Ascending aorta (tissue), 2 donors: Measurements from ENCODE around the gene VTN. TPM values are rescaled to one million over a fixed set of nuclear protein-coding genes. Genes with fewer than 3 reads are reported as not detected.

Source experiments
- DNase-seq, 2 donors: peaks; one replicate each; pipeline ENCODE4 v3.0.0-alpha.2; 2019; ENCODE audit warnings: low spot score in 2 of 2
- H3K27ac ChIP-seq, 2 donors: fragments of 200-600 bp; sonication (generic); one replicate each; pipeline ENCODE4 v1.5.1; 2016 to 2017; ENCODE audit warnings: mild to moderate bottlenecking in 1 of 2
- H3K27me3 ChIP-seq: fragments of 200-600 bp; sonication (generic); one replicate; pipeline ENCODE4 v1.5.1; 2017
- H3K36me3 ChIP-seq, 2 donors: fragments of 200-600 bp; sonication (generic); one replicate each; pipeline ENCODE4 v1.5.1; 2016
- H3K4me1 ChIP-seq, 2 donors: fragments of 200-600 bp; sonication (generic); one replicate each; pipeline ENCODE4 v1.5.1; 2016 to 2017; ENCODE audit warnings: mild to moderate bottlenecking in 1 of 2
- H3K4me3 ChIP-seq, 2 donors: fragments of 200-600 bp; sonication (generic); one replicate each; pipeline ENCODE4 v1.5.1; 2016 to 2017; ENCODE audit warnings: mild to moderate bottlenecking in 1 of 2
- H3K9me3 ChIP-seq, 2 donors: fragments of 200-600 bp; sonication (generic); one replicate each; pipeline ENCODE4 v1.5.1; 2016
- intact Hi-C: fragments of 100-400 bp; cut with DNase I; formaldehyde crosslinking; loops from one replicate; pipeline ENCODE4 v1.15.1; 2023
- total RNA-seq: library from RNA; depleted of rRNA; stranded (reverse); fragments of >200 nt; gene quantifications from one replicate; pipeline ENCODE4 v1.1.0, GENCODE V29; 2016
- TF ChIP-seq, protein P1 (sequence below), 3 experiments: fragments of 200-600 bp in 2 of 3; fragments of 450-650 bp in 1 of 3; sonication (generic) in 2 of 3; IDR thresholded peaks; one replicate each; pipeline ENCODE4 v1.5.1; 2016 to 2019; ENCODE audit warnings: antibody characterized with exemption in 3 of 3, mild to moderate bottlenecking in 1 of 3, moderate library complexity in 1 of 3

Gene VTN
- total RNA-seq, 1 donor from 2014 or later: 7.5 TPM

DNA sequence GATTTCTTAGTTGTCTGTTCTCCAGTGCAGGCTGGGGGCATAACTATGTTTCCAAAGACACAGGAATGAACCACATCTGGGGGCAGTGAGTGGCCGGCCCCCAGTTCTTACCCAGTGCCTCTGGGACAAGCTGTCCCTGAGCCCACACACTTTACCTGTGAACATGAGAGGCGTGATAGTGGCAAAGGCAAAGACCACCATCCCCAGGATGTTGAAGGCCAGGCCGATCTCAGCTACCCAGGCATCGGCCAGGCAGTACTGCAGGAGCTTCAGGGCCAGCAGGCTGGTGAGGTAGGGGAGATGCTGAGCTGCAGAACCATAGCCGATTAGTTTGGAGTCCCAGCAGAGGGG is 34.3 kb upstream of the VTN start:
- Histone ChIP-seq H3K36me3 (peaks cover 2 to 12% of the 10 kb centered on the region in 2 donors), H3K4me1 (peaks cover 9 to 11% of the 10 kb centered on the region in 2 donors), H3K9me3 (no peaks in the 10 kb centered on the region), H3K4me3 (peak overlapping the region; percentile 77 to 79), H3K27me3 (no peaks in the 10 kb centered on the region), H3K27ac (peak overlapping the region; percentile 52 to 54)
- DNase-seq: peak in 1 of 2 donors; percentile 52
- intact Hi-C loops: no loop called here
- TF ChIP-seq, protein P1, sequence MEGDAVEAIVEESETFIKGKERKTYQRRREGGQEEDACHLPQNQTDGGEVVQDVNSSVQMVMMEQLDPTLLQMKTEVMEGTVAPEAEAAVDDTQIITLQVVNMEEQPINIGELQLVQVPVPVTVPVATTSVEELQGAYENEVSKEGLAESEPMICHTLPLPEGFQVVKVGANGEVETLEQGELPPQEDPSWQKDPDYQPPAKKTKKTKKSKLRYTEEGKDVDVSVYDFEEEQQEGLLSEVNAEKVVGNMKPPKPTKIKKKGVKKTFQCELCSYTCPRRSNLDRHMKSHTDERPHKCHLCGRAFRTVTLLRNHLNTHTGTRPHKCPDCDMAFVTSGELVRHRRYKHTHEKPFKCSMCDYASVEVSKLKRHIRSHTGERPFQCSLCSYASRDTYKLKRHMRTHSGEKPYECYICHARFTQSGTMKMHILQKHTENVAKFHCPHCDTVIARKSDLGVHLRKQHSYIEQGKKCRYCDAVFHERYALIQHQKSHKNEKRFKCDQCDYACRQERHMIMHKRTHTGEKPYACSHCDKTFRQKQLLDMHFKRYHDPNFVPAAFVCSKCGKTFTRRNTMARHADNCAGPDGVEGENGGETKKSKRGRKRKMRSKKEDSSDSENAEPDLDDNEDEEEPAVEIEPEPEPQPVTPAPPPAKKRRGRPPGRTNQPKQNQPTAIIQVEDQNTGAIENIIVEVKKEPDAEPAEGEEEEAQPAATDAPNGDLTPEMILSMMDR (IDR thresholded peaks at IDR 0.05): no peak

DNA sequence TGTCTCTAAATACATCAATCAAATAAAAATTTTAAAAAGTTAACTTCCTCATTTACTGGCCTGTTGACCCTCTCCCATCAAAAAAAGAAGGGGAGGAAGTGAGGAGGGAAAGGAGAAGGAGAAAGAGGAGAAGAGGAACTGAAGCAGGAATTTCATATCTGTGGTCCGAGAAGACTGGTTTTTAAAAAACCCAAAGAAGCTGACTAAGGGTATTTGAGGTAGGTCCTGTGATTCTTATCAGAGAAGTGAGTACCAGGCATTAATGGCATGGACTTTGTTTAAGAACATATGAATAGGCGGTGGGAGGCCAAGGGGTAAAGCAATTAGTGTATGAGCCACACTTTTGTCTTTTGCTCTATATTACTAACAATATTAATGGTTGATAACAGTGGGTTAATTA is 33.9 kb upstream of the VTN start:
- no peak overlapping the region for H3K27ac ChIP-seq
- H3K36me3 ChIP-seq: peaks cover 6 to 14% of the 10 kb centered on the region in 2 donors
- H3K4me3 ChIP-seq: peak overlapping the region in 1 of 2 donors; percentile 77
- H3K27me3 ChIP-seq: no peaks in the 10 kb centered on the region
- peak in 1 of 2 donors; percentile 8 for DNase-seq
- H3K4me1 ChIP-seq: peaks cover 9 to 11% of the 10 kb centered on the region in 2 donors
- H3K9me3 ChIP-seq: no peaks in the 10 kb centered on the region
- intact Hi-C loops: no loop called here
- TF ChIP-seq, protein P1 (IDR thresholded peaks at IDR 0.05): no peak

DNA sequence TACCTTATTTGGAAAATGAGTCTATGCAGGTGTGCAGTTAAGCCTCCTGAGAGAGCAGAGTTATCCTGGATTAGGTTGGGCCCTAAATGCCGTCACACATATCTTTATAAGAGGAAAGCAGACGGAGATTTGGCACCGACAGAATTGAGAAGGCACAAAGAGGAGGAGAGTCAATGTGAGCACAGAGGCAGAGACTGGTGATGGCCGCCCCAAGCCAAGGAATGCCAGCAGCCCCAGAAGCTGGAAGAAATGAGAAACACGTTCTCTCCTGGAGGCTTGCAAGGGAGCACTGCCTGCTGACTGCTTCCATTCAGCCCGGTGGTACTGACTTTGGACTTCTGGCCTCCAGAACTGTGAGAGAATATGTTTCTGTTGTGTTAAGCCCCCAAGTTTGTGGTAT is 32.7 kb upstream of the VTN start:
- Histone ChIP-seq H3K36me3 (peaks cover 6 to 22% of the 10 kb centered on the region in 2 donors), H3K27ac (no peak overlapping the region)
- intact Hi-C loops: no loop called here

DNA sequence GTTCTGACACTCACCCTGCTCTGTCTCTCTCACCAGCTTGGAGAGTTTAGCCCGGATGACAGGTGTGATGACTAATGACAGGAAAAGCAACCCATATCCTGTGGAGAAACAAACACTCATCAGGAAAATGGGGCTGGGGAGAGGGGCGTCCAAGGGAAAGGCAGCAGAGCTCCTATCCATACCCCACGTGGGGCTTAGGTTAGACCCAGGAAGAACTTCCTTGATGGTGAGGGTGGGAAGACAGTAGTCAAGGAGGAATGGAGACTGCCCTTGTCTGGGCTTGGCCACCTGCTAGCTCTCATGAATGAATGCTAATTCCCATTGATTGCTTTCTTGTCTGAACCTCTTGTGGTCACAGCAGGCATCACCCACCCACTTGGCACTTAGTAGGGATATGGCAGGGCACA is 32.1 kb upstream of the VTN start:
- peaks cover 9 to 11% of the 10 kb centered on the region in 2 donors for H3K4me1 ChIP-seq
- no peaks in the 10 kb centered on the region for H3K9me3 ChIP-seq
- no peak overlapping the region for H3K4me3 ChIP-seq
- H3K27me3 ChIP-seq: no peaks in the 10 kb centered on the region
- DNase-seq: peak in 1 of 2 donors; percentile 25
- no peak overlapping the region for H3K27ac ChIP-seq
- TF ChIP-seq, protein P1 (IDR thresholded peaks at IDR 0.05): no peak
- peaks cover 6 to 22% of the 10 kb centered on the region in 2 donors for H3K36me3 ChIP-seq
- intact Hi-C loops: no loop called here

More for the DNA sequence above, 32.7 kb upstream of the VTN start:
- peak in 1 of 2 donors; percentile 55 for DNase-seq
- peaks cover 9 to 11% of the 10 kb centered on the region in 2 donors for H3K4me1 ChIP-seq
- TF ChIP-seq, protein P1 (IDR thresholded peaks at IDR 0.05): no peak
- no peak overlapping the region for H3K4me3 ChIP-seq
- no peaks in the 10 kb centered on the region for H3K27me3 ChIP-seq
- H3K9me3 ChIP-seq: no peaks in the 10 kb centered on the region

DNA sequence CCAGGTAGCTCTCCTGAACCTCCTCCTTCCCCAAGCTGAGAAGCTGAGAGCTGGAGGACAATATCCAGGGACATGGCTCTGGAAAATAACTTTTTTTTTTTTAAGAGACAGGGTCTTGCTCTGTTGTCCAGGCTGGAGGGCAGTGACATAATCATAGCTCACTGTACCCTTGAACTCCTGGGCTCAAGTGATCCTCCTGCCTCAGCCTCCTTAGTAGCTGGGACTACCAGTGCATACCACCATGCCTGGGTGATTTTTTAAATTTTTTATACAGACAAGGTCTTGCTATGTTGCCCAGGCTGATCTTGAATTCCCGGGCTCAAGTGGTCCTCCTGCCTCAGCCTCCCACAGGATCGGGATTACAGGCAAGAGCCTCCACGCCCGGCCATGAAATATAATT is 29.7 kb upstream of the VTN start:
- Histone ChIP-seq H3K4me1 (peaks cover 4 to 6% of the 10 kb centered on the region in 2 donors), H3K9me3 (no peaks in the 10 kb centered on the region), H3K27me3 (no peaks in the 10 kb centered on the region), H3K4me3 (no peak overlapping the region), H3K36me3 (peaks cover 12 to 39% of the 10 kb centered on the region in 2 donors), H3K27ac (no peak overlapping the region)
- no peak for DNase-seq
- TF ChIP-seq, protein P1 (IDR thresholded peaks at IDR 0.05): no peak
- intact Hi-C loops: no loop called here
